Coronary artery (tissue), 2 donors: ENCODE measurements around the gene C1QTNF12.

Source experiments
- DNase-seq: peaks from one replicate; pipeline ENCODE4 v3.0.0-alpha.2; 2017; ENCODE audit warnings: low spot score
- H3K27ac ChIP-seq, 2 donors: fragments of 200-600 bp; sonication (generic); one replicate each; pipeline ENCODE4 v1.5.1; 2016 to 2019
- H3K4me3 ChIP-seq: fragments of 200-600 bp; sonication (generic); 2 replicates; pipeline ENCODE4 v1.5.1; 2016; ENCODE audit warnings: mild to moderate bottlenecking, moderate library complexity
- TF ChIP-seq, protein P1 (sequence below): fragments of 200-600 bp; sonication (generic); IDR thresholded peaks from one replicate; pipeline ENCODE4 v1.5.1; 2019; ENCODE audit warnings: antibody characterized with exemption

The C1QTNF12 gene

DNA sequence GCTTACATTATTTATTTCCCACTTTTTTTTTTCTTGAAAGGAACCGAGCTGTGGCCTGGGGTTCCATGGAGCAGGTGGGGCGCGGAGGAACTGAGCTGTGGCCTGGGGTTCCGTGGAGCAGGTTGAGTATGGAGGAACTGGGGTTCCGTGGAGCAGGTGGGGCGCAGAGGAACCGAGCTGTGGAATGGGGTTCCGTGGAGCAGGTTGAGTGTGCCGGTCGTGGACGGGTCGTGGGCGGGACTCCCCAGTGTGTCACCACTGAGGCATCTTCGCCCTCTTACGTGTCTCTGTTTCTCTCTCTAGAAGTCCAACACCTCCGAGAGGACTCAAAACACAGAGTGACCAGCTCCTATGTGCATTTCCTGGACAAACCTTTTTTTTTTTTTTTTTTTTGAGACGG lies 32.5 kb upstream of the C1QTNF12 start:
- DNase-seq = no peak

DNA sequence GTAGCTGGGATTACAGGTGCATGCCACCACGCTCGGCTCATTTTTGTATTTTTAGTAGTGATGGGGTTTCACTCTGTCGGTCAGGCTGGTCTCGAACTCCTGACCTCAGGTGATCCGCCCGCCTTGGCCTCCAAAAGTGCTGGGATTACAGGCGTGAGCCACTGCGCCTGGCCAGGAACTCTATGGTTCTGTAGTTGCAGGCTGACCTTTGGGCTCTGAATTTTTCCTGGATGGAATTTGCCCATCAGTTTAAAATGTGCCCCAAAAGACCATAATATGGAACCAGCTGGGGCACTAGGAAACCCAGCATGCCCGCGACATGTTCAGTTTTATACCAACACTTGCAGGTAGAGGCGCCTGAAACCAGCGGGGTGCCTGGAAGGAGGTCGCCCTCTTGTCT lies 32.1 kb upstream of the C1QTNF12 start:
- DNase-seq = no peak
- H3K27ac ChIP-seq = no peak overlapping the region
- H3K4me3 ChIP-seq = no peak overlapping the region
- TF ChIP-seq, protein P1, sequence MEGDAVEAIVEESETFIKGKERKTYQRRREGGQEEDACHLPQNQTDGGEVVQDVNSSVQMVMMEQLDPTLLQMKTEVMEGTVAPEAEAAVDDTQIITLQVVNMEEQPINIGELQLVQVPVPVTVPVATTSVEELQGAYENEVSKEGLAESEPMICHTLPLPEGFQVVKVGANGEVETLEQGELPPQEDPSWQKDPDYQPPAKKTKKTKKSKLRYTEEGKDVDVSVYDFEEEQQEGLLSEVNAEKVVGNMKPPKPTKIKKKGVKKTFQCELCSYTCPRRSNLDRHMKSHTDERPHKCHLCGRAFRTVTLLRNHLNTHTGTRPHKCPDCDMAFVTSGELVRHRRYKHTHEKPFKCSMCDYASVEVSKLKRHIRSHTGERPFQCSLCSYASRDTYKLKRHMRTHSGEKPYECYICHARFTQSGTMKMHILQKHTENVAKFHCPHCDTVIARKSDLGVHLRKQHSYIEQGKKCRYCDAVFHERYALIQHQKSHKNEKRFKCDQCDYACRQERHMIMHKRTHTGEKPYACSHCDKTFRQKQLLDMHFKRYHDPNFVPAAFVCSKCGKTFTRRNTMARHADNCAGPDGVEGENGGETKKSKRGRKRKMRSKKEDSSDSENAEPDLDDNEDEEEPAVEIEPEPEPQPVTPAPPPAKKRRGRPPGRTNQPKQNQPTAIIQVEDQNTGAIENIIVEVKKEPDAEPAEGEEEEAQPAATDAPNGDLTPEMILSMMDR = no peak

More for the DNA sequence above, 32.5 kb upstream of the C1QTNF12 start:
- TF ChIP-seq, protein P1 = no peak
- Histone ChIP-seq H3K27ac (no peak overlapping the region), H3K4me3 (no peak overlapping the region)

DNA sequence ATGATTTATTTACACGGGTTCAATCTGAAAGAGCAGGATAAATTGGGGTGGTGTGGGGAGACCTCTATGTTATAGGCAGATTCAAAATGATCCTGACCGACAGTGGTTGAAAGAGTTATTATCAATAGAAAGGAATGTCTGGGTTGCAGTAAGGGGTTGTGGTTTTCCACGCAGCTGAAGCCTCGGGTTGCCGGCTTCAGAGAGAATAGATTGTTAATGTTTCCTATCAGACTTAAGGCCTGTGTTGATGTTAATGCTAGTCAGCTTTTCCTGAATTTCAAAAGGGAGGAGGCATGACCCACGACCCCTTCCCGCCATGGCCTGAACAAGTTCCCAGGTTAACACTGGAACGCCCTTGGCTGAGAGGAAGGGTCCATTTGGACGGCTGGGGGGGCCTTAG lies 29.3 kb upstream of the C1QTNF12 start:
- DNase-seq = no peak
- TF ChIP-seq, protein P1 = no peak

DNA sequence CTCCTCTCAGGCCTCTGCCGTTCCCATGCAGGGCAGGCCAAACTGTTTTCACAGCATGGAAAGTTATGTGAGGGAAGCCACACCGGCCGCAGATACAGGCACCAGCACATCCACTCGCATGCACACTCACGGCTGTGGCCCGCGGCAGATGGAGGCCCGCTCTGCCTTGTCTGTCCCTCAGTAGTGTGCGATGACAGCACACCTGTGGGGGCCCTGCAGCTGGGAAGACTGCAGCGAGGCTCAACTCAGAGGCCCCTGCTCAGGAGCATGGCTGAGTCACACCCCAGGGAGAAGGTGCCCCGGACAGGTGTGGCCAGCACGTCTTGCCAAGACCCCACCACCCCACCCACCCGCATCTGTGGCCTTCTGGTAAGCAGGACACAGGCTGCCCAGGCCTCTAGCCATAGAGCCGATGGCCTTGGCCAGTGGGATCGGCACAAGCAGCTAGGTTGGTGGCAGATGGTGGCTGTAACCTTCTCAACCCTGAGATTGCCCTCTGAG lies 28.5 kb upstream of the C1QTNF12 start:
- TF ChIP-seq, protein P1 = no peak
- Histone ChIP-seq H3K27ac (no peak overlapping the region), H3K4me3 (peak overlapping the region; percentile 87)
- no peak for DNase-seq

More for the DNA sequence above, 29.3 kb upstream of the C1QTNF12 start:
- Histone ChIP-seq H3K4me3 (no peak overlapping the region), H3K27ac (no peak overlapping the region)

DNA sequence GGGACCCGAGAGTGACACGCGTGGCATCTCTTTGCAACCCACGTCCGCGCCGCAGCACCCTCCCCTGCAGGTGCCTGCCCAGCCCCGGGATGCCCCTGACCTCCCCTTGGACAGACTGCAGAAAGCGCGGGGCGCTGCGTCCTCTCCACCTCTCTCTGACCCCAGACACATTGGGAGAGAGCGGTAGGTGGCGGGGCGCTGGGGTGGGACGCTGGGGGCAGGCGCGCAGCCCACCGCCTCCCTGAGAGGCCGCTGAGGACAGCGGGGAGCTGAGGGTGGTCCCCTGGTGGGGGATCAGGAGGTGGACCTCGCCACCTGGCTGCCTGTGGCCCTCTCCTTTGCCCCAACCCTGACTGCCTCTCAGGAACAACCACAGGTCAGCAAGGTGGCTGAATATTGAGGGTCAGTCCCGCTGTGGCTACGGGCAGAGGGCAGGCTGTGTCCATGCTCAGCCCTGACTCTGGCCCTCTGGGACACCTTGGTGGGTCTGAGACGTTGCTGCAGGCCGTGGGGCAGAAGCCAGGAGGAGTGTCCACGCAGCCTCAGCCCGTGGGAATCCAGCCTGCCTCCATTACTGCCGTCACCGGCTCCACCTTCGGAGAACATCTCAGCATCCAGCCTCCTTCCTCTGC lies 27.9 kb upstream of the C1QTNF12 start:
- no peak for DNase-seq
- TF ChIP-seq, protein P1 = no peak
- peak overlapping the region; percentile 80 to 87 for H3K27ac ChIP-seq
- H3K4me3 ChIP-seq = peak overlapping the region; percentile 87

DNA sequence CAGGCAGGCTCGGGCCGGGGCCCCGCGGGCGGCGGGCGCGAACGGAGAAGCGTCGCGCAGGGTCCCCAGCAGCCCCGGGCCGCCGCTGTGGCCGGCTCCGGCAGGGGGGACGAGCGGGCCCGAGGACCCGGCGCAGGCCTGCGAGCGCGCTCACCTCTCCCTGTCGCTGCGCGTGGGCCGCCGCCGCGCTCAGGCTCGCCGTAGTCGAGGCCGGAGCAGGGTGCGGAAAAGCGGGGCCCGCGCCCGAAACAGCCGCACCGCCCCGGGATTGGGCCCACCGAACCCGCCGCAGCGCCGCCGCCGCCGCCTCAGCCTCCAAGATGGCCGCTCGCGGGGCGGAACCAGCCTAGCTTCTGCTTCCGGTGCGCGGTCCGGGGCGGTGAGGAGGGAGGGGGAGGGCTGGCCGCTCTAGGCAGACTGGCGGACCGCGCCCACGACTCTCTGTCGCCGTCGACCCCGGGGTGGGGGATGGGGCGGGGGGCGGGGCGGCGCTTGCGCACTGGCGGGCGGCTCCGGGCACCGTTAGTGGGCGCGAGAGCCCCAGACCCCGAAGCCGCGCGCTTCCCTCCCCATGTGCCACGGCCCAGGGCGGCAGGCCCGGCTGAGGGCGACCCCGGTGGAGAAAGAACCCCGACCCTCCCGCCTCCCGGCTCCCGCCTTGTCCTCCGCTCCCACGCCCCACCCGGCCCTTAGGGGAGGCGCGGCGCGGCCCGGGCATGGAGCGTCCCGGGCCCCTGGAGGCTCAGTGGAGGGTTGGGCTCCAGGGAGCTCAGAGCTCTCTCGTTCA lies 27.2 kb upstream of the C1QTNF12 start, which contains the start of gene UBE2J2:
TSS of gene UBE2J2 (minus strand) at position 343 of the 787 bp plus-strand sequence. CDS start 5,862 bp downstream, outside the sequence.
- Histone ChIP-seq H3K27ac (peak within 1 kb of the TSS; percentile 80 to 87), H3K4me3 (peak within 1 kb of the TSS; percentile 87)
- TF ChIP-seq, protein P1 = no peak
- DNase-seq = peak; percentile 95
